HG02763 (cell line): ENCODE data around the gene ZNF689.

Experiments used
- ATAC-seq: cut with Tn5 transposase; IDR thresholded peaks from one replicate; pipeline ENCODE4 v1.9.1; 2021; ENCODE audit warnings: mild to moderate bottlenecking, moderate library complexity; ENCODE audit not compliant: unreplicated experiment

The ZNF689 gene

DNA sequence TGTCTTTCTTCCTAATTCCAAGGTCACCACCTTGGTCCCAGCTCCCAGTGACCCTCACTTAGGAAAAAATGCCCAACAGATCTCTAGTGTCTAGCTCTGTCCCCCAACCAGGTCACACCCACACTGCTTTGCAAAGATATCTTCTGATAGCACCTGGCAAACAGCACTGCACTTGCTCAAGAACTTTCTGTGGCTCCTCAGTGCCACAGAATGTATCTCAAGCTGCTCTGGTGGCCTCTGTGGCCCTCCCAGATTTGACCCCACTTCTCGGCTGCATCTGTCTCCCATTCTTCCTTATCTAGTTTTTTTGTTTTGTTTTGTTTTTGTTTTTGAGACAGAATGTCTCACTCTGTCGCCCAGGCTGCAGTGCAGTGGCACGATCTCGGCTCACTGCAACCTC, 43.7 kb downstream of the ZNF689 start:
- no peak for ATAC-seq

DNA sequence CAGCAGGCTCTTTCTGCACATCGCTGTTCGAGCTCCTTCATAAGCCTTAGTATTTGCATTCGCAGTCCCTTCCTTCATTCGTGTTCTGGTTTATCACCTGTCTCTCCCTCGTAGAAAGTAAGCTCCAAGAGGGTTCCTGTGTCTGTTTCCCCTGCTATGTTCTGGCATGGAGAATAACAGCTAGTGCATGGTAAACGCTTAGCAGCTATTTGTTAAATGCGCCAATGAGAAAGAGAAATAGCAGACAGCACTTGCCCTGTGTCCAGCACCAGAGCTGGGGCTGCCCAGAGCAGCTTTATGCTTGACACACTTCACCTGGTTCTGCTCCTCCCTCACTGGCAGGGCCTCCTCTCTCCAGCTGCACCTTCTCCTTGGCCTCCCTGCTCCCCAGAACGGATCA, 44.2 kb downstream of the ZNF689 start:
- no peak for ATAC-seq

DNA sequence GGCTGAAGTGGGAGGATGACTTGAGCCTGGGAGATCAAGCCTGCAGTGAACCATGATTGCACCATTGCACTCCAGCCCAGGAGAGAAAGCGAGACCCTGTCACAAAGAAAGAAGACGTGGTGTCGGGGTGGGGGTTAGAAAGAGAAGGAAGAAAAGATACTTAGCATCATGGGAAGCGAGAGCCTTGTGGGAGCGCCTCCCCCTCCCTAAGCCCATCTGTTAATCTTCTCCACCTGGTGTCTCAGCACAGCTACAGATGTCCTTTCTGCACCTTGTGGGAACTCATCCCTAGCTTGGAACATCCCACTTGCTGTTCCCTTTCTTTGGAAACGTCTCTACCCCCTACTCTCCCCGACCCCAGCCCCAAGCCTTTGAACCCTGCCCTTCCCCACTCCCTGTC, 44.7 kb downstream of the ZNF689 start:
- ATAC-seq: no peak

DNA sequence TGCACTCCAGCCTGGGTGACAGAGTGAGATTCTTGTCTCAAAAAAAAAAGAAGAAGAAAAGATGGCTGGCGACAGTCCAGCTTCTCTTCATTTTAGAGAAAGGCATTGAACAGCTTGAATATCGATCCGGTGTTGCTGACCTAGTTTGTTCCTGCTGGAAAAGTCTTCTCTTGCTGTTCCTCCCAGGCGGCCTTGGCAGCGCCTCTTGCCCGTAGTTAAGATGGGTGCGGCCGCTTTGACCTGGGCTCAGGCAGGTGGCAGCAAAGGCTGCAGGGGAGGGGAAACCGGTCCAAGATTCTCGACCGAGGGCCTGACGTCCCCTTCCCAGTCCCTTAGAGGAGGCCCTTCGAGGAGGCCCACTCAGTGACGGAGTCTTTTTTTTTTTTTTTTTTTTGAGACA, 48.2 kb downstream of the ZNF689 start:
- ATAC-seq: no peak

DNA sequence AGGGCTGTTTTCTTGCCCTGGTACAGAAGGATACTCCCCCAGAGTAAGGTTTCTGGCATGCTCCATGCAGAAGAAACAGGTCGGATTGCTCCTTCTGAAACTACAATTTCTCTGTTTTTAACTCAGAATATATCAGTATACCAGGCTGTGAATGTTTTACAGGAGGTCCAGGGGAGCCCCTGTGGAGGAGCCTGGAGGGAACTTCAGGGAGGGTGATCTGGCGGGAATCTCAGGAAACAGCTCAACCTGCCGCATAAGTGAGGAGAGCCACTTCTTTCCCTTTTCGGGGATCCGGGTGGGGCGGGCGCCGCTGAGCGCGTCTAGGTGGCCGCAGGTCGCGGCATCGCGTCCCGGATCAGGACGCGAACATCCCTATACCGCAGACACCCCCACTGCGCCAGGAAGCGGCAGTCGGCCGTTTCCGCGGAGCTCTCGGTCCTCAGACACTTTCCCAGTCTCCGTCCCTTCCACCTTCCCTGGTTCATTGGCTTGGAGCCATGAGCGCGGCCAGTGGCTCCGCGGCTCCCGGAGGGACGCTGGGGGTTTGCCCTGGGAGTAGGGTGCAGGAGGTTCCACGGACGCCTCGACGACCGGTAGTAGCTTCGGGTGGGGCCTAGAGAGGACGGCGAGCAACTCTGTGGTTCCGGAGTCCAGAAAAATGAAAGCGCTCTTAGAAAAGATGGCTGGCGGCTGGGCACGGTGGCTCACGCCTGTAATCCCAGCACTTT, 48.9 kb downstream of the ZNF689 start:
- no peak for ATAC-seq

DNA sequence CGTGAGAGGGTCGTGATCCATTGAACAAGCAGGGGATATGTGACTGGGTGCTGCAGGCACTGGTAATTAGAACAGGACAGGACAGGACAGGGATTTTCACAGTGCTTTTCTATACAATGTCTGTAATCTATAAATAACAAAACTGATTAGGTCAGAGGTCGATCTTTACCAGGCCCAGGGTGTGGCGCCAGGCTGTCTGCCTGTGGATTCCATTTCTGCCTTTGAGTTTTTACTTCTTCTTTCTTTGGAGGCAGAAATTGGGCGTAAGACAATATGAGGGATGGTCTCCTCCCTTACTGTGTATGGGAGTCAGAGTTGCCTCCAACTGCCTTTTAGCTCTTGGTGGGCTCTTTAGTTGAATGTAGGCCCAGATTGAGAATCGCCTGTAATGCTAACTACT, 50.5 kb downstream of the ZNF689 start:
- ATAC-seq: no peak

DNA sequence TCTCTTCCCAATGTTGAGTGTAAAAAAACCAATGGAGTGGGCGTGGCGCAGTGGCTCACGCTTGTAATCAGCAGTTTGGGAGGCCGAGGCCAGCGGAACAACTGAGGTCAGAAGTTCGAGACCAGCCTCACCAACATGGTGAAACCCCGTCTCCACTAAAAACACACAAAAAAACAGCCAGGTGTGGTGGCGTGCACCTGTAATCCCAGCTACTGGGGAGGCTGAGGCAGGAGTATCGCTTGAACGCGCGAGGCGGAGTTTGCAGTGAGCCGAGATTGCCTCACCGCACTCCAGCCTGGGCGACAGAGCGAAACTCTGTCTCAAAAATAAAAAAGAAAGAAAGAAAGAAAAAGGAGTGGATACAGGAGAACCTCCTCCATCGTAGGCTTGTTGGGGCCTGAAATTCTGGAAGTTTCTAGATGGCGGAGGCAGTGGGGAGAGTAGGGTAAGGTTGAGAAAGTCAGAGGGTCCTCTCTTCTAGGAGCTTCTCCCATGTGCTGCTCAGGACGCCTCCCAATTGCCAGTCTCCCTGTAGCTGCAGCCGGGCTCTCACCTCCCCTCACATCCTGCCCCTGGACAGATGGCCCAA, 51.3 kb downstream of the ZNF689 start:
- no peak for ATAC-seq

DNA sequence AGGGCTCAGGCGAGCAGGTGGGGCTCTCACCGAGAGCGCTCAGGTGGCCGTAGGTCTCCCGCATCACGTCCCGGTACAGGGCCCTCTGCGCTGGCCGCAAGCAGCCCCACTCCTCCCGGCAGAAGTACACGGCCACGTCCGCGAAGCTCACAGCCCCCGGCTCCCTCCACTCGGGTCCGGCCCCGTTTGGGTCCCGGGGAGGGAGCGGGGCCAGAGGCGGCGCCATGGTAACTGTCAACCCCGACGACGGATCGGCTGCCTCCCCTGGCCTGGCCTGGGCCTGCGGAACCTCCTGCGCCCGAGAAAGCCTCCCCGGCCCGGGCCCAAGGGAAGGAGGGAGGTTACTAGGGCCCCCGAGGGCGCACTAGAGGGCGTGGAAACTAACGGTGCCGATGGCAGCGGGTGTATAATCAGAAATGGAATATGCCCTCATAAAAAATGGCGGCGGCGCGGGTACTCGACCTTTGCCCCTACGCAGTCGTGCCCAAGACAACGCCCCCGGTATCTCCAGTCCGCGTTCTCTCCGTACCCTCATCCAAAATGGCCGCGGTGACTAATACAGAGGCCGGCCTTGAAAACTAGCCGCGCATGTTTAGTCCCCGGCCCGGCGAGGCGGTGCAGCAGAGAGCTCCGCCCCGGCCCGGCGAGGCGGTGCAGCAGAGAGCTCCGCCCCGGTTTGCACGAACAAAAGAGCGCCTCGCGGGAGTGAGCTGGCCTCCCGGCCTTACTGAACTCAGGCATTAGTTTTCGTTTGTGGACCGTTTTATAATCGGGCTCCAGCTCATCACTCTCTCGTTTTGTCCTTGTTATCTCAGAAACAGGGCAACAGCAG, 52.0 kb downstream of the ZNF689 start, which contains the start of gene ZNF764:
TSS of gene ZNF764 (minus strand) at position 418 of the 832 bp plus-strand sequence. CDS start at position 226, 192 bp downstream.
- peak; percentile 89 for ATAC-seq

DNA sequence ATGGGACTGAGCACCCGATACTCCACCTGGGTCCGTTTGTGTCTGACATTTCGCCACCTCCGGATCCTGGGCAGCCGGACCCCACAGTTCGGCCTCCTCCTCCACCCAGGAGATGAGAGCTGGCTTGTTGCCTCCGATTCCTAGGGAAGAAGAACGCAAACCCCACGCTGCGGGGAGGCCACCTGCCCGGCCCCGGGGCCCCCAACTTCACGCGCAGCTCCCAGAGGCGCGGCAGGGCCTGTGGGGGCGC, 52.6 kb downstream of the ZNF689 start:
- ATAC-seq: peak; percentile 4

DNA sequence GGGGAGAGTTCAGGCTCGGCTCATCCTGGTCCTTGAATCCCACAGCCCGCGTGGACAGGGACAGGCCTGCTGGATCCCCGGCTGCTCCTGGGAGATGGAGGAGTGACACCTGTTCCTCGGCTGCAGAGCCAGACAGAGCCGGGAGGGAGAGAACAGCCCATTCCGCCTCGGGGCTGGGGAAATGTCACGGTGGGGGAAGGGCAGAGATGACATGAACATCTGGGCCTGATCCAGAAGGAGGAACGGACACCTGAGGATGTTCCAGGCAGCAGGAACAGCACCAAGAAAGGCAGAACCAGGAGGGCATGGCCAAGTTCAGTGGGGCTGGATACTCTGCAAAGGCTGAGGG, 54.1 kb downstream of the ZNF689 start:
- no peak for ATAC-seq

DNA sequence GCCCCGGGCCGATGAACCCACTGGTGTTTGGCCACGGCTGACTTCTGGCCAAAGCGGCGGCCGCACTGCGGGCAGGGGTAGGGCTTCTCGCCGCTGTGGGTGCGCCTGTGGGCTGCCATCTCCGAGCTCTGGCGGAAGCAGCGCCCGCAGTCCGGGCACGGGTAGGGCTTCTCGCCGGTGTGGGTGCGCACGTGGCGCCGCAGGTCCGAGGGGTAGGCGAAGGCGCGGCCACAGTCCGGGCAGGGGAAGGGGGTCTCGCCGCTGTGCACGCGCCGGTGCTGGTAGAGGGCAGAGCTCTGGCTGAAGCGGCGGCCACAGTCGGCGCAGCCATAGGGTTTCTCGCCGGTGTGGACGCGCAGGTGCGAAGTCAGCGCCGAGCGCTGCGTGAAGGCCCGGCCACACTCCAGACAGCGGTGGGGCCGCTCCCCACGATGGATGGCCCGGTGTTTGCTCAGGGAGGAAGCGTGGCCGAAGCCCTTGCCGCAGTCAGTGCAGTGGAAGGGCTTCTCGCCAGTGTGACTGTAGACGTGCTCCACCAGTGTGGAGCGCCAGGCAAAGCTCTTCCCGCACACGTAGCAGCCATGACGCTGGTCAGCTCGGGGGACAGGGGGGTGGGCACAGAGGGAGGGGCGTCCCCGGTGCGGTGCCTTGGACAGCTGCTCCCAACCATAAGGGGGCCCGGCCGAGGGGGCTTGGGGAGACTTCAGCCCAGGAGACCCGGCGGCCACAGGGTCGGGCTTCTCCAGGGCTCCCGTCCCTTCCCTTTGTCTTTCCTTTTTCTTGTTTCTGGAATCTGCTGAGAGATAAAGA, 54.7 kb downstream of the ZNF689 start:
- no peak for ATAC-seq

DNA sequence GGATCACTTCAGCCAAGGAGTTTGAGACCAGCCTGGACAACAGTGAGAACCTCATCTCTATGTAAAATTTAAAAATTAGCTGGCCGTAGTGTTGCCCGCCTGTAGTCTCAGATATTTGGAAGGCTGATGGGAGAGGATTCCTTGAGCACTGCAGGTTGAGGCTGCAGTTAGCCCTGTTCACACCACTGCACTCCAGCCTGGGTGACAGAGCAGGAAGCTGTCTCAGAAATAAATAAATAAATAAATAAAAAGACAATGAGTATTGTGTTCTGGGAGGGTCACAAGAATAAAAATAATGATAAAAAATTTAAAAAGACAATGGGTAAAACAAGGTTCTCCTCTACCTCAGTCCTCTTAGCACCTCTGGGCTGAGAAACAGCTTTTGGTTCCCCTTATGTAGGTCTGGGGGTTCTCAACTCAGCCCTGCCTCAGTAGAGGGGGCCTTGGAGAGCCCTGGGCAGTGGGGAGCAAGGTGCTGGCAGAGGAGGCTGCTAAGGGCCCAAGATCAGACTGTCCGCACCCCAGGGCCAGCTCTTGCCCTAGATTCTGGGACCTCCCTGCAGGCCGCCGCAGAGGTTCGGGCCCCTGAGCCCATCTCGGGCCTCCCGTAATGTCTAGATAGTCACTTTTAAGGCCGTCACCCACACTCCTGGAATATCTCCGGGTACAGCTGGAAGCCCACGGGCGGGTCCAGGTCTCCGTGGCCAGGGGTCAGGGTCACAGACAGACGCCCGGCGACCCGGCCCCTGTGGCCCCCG, 55.5 kb downstream of the ZNF689 start:
- ATAC-seq: no peak

DNA sequence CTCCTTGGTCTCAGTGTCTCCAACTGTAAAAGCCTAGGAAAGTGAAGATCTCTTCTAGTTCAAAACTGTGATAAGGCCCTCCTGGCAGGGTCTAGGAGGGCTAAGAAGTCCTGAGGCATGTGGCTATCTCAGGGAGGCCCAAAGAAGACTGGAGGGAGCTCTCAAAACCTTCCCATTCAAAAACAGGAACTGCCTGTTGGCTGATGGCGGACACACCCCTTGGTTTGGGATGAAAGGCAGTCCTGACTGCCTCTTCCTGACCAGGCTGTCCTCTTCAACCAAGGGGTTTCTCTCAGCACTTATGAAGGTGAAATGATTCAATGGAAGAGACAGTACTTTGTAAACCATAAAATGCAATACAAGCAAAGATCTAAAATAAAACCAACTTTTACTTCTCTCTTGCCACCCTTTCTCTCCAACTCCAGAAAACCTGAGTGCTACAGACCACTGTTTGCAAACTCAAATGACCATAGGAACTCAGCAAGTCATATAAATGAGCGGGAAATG, 56.7 kb downstream of the ZNF689 start:
- no peak for ATAC-seq

DNA sequence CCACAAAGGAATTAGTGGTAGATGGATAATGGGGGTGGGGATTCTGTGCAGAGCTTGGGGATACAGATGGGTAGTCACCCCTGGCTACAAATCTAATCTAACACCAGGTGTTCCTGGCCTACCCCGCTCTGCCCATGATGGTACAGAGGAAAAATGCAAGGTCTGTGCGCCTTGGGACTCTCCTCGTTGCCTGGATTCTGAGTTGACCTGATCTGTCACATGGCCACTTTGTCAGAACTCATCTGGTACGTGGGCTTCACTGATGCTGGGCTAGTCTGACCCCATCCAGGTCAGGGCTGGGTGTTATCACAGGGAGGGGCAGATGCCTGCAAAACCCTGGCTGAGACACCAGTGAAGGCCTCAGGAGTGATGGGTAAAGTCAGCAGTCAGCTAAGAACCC, 57.2 kb downstream of the ZNF689 start:
- no peak for ATAC-seq
